ENCODE data around the gene MGLL.

The MGLL gene

GRCh38 chr3:127823426-127823857 lies 1.1 kb upstream of the MGLL start:
- peaks cover 11 to 61% (median 53%) of the 10 kb centered on the region in 5 donors for H3K4me1 ChIP-seq (ENCODE audit: control insufficient read depth in 5 of 5, insufficient read depth in 5 of 5, low read length in 5 of 5)
- H3K9me3 ChIP-seq (ENCODE audit: control insufficient read depth in 5 of 5, low read length in 5 of 5), result peaks cover 0 to 5% (median 0%) of the 10 kb centered on the region in 5 donors
- peak overlapping the region in 2 of 5 donors; percentile 8 to 56 for H3K9ac ChIP-seq (ENCODE audit: low read length in 5 of 5)
- peak overlapping the region; percentile 61 for H3K27ac ChIP-seq (ENCODE audit: low read depth, low read length)
- peak overlapping the region; percentile 60 to 93 (median 70) for H3K4me3 ChIP-seq (ENCODE audit: low read depth in 1 of 5, low read length in 5 of 5)
- H3K27me3 ChIP-seq (ENCODE audit: control insufficient read depth in 5 of 5, insufficient read depth in 4 of 5, low read length in 5 of 5), result no peaks in the 10 kb centered on the region
- peaks cover 4 to 17% (median 9%) of the 10 kb centered on the region in 5 donors for H3K36me3 ChIP-seq (ENCODE audit: control insufficient read depth in 5 of 5, insufficient read depth in 5 of 5, low read length in 5 of 5)

GRCh38 chr3:127822682-127823425 lies 539 bp upstream of the MGLL start:
- no peaks in the 10 kb centered on the region for H3K27me3 ChIP-seq (ENCODE audit: control insufficient read depth in 5 of 5, insufficient read depth in 4 of 5, low read length in 5 of 5)
- H3K27ac ChIP-seq (ENCODE audit: low read depth, low read length), result peak overlapping the region; percentile 91
- H3K9me3 ChIP-seq (ENCODE audit: control insufficient read depth in 5 of 5, low read length in 5 of 5), result peaks cover 0 to 1% (median 0%) of the 10 kb centered on the region in 5 donors
- peak overlapping the region; percentile 73 to 93 (median 89) for H3K4me3 ChIP-seq (ENCODE audit: low read depth in 1 of 5, low read length in 5 of 5)
- H3K9ac ChIP-seq (ENCODE audit: low read length in 5 of 5), result peak overlapping the region; percentile 72 to 86 (median 81)
- peaks cover 11 to 66% (median 56%) of the 10 kb centered on the region in 5 donors for H3K4me1 ChIP-seq (ENCODE audit: control insufficient read depth in 5 of 5, insufficient read depth in 5 of 5, low read length in 5 of 5)
- peaks cover 5 to 20% (median 9%) of the 10 kb centered on the region in 5 donors for H3K36me3 ChIP-seq (ENCODE audit: control insufficient read depth in 5 of 5, insufficient read depth in 5 of 5, low read length in 5 of 5)

GRCh38 chr3:127821394-127821793 lies 921 bp downstream of the MGLL start:
- Histone ChIP-seq H3K9me3 (ENCODE audit: control insufficient read depth in 5 of 5, low read length in 5 of 5) (no peaks in the 10 kb centered on the region), H3K36me3 (ENCODE audit: control insufficient read depth in 5 of 5, insufficient read depth in 5 of 5, low read length in 5 of 5) (peaks cover 5 to 34% (median 19%) of the 10 kb centered on the region in 5 donors), H3K9ac (ENCODE audit: low read length in 5 of 5) (peak overlapping the region; percentile 64 to 86 (median 81)), H3K27ac (ENCODE audit: low read depth, low read length) (peak overlapping the region; percentile 91), H3K27me3 (ENCODE audit: control insufficient read depth in 5 of 5, insufficient read depth in 4 of 5, low read length in 5 of 5) (no peaks in the 10 kb centered on the region), H3K4me3 (ENCODE audit: low read depth in 1 of 5, low read length in 5 of 5) (peak overlapping the region; percentile 73 to 93 (median 89)), H3K4me1 (ENCODE audit: control insufficient read depth in 5 of 5, insufficient read depth in 5 of 5, low read length in 5 of 5) (peaks cover 21 to 78% (median 66%) of the 10 kb centered on the region in 5 donors)

- H3K4me1 ChIP-seq (ENCODE audit: control insufficient read depth in 5 of 5, insufficient read depth in 5 of 5, low read length in 5 of 5), result peaks cover 21 to 81% (median 71%) of the 10 kb centered on the region in 5 donors
- no peaks in the 10 kb centered on the region for H3K9me3 ChIP-seq (ENCODE audit: control insufficient read depth in 5 of 5, low read length in 5 of 5)
- no peaks in the 10 kb centered on the region for H3K27me3 ChIP-seq (ENCODE audit: control insufficient read depth in 5 of 5, insufficient read depth in 4 of 5, low read length in 5 of 5)
- H3K4me3 ChIP-seq (ENCODE audit: low read depth in 1 of 5, low read length in 5 of 5), result peak overlapping the region; percentile 73 to 93 (median 89)
- peak overlapping the region; percentile 91 for H3K27ac ChIP-seq (ENCODE audit: low read depth, low read length)
- peak overlapping the region; percentile 42 to 86 (median 64) for H3K9ac ChIP-seq (ENCODE audit: low read length in 5 of 5)
- peaks cover 5 to 40% (median 23%) of the 10 kb centered on the region in 5 donors for H3K36me3 ChIP-seq (ENCODE audit: control insufficient read depth in 5 of 5, insufficient read depth in 5 of 5, low read length in 5 of 5)
Observed at GRCh38 chr3:127820826-127821313, 1.4 kb downstream of the MGLL start.

GRCh38 chr3:127820221-127820825 lies 2.0 kb downstream of the MGLL start:
- peak overlapping the region; percentile 73 to 93 (median 89) for H3K4me3 ChIP-seq (ENCODE audit: low read depth in 1 of 5, low read length in 5 of 5)

GRCh38 chr3:127819656-127820055 lies 2.7 kb downstream of the MGLL start:
- Histone ChIP-seq H3K4me1 (ENCODE audit: control insufficient read depth in 5 of 5, insufficient read depth in 5 of 5, low read length in 5 of 5) (peaks cover 26 to 91% (median 79%) of the 10 kb centered on the region in 5 donors), H3K27me3 (ENCODE audit: control insufficient read depth in 5 of 5, insufficient read depth in 4 of 5, low read length in 5 of 5) (no peaks in the 10 kb centered on the region), H3K9me3 (ENCODE audit: control insufficient read depth in 5 of 5, low read length in 5 of 5) (no peaks in the 10 kb centered on the region), H3K27ac (ENCODE audit: low read depth, low read length) (peak overlapping the region; percentile 91), H3K4me3 (ENCODE audit: low read depth in 1 of 5, low read length in 5 of 5) (peak overlapping the region; percentile 73 to 93 (median 89)), H3K9ac (ENCODE audit: low read length in 5 of 5) (peak overlapping the region in 3 of 5 donors; percentile 53 to 86 (median 54)), H3K36me3 (ENCODE audit: control insufficient read depth in 5 of 5, insufficient read depth in 5 of 5, low read length in 5 of 5) (peaks cover 8 to 52% (median 33%) of the 10 kb centered on the region in 5 donors)

More at GRCh38 chr3:127820221-127820825, 2.0 kb downstream of the MGLL start:
- H3K9ac ChIP-seq (ENCODE audit: low read length in 5 of 5), result peak overlapping the region; percentile 42 to 86 (median 64)
- peaks cover 23 to 85% (median 74%) of the 10 kb centered on the region in 5 donors for H3K4me1 ChIP-seq (ENCODE audit: control insufficient read depth in 5 of 5, insufficient read depth in 5 of 5, low read length in 5 of 5)
- peaks cover 5 to 45% (median 28%) of the 10 kb centered on the region in 5 donors for H3K36me3 ChIP-seq (ENCODE audit: control insufficient read depth in 5 of 5, insufficient read depth in 5 of 5, low read length in 5 of 5)
- H3K27me3 ChIP-seq (ENCODE audit: control insufficient read depth in 5 of 5, insufficient read depth in 4 of 5, low read length in 5 of 5), result no peaks in the 10 kb centered on the region
- H3K9me3 ChIP-seq (ENCODE audit: control insufficient read depth in 5 of 5, low read length in 5 of 5), result no peaks in the 10 kb centered on the region
- peak overlapping the region; percentile 91 for H3K27ac ChIP-seq (ENCODE audit: low read depth, low read length)

GRCh38 chr3:127819086-127819485 lies 3.2 kb downstream of the MGLL start:
- peak overlapping the region; percentile 91 for H3K27ac ChIP-seq (ENCODE audit: low read depth, low read length)
- peak overlapping the region in 4 of 5 donors; percentile 73 to 93 (median 88) for H3K4me3 ChIP-seq (ENCODE audit: low read depth in 1 of 5, low read length in 5 of 5)
- peak overlapping the region in 3 of 5 donors; percentile 26 to 86 (median 63) for H3K9ac ChIP-seq (ENCODE audit: low read length in 5 of 5)
- H3K4me1 ChIP-seq (ENCODE audit: control insufficient read depth in 5 of 5, insufficient read depth in 5 of 5, low read length in 5 of 5), result peaks cover 30 to 97% (median 85%) of the 10 kb centered on the region in 5 donors
- no peaks in the 10 kb centered on the region for H3K27me3 ChIP-seq (ENCODE audit: control insufficient read depth in 5 of 5, insufficient read depth in 4 of 5, low read length in 5 of 5)
- H3K9me3 ChIP-seq (ENCODE audit: control insufficient read depth in 5 of 5, low read length in 5 of 5), result no peaks in the 10 kb centered on the region
- peaks cover 8 to 56% (median 34%) of the 10 kb centered on the region in 5 donors for H3K36me3 ChIP-seq (ENCODE audit: control insufficient read depth in 5 of 5, insufficient read depth in 5 of 5, low read length in 5 of 5)

- H3K4me3 ChIP-seq (ENCODE audit: low read depth in 1 of 5, low read length in 5 of 5), result peak overlapping the region in 4 of 5 donors; percentile 5 to 39 (median 14)
- peak overlapping the region in 4 of 5 donors; percentile 11 to 68 (median 16) for H3K9ac ChIP-seq (ENCODE audit: low read length in 5 of 5)
- H3K4me1 ChIP-seq (ENCODE audit: control insufficient read depth in 5 of 5, insufficient read depth in 5 of 5, low read length in 5 of 5), result peaks cover 31 to 97% (median 92%) of the 10 kb centered on the region in 5 donors
Observed at GRCh38 chr3:127817406-127817841, 4.9 kb downstream of the MGLL start.

GRCh38 chr3:127816783-127817405 lies 5.4 kb downstream of the MGLL start:
- Histone ChIP-seq H3K27ac (ENCODE audit: low read depth, low read length) (peak overlapping the region; percentile 91), H3K36me3 (ENCODE audit: control insufficient read depth in 5 of 5, insufficient read depth in 5 of 5, low read length in 5 of 5) (peaks cover 11 to 78% (median 55%) of the 10 kb centered on the region in 5 donors), H3K27me3 (ENCODE audit: control insufficient read depth in 5 of 5, insufficient read depth in 4 of 5, low read length in 5 of 5) (no peaks in the 10 kb centered on the region), H3K9ac (ENCODE audit: low read length in 5 of 5) (peak overlapping the region in 4 of 5 donors; percentile 11 to 68 (median 18)), H3K9me3 (ENCODE audit: control insufficient read depth in 5 of 5, low read length in 5 of 5) (peaks cover 0 to 1% (median 0%) of the 10 kb centered on the region in 5 donors), H3K4me3 (ENCODE audit: low read depth in 1 of 5, low read length in 5 of 5) (peak overlapping the region in 4 of 5 donors; percentile 5 to 39 (median 14)), H3K4me1 (ENCODE audit: control insufficient read depth in 5 of 5, insufficient read depth in 5 of 5, low read length in 5 of 5) (peaks cover 31 to 92% (median 88%) of the 10 kb centered on the region in 5 donors)

More at GRCh38 chr3:127817406-127817841, 4.9 kb downstream of the MGLL start:
- Histone ChIP-seq H3K36me3 (ENCODE audit: control insufficient read depth in 5 of 5, insufficient read depth in 5 of 5, low read length in 5 of 5) (peaks cover 8 to 73% (median 50%) of the 10 kb centered on the region in 5 donors), H3K27ac (ENCODE audit: low read depth, low read length) (peak overlapping the region; percentile 91), H3K9me3 (ENCODE audit: control insufficient read depth in 5 of 5, low read length in 5 of 5) (no peaks in the 10 kb centered on the region), H3K27me3 (ENCODE audit: control insufficient read depth in 5 of 5, insufficient read depth in 4 of 5, low read length in 5 of 5) (no peaks in the 10 kb centered on the region)

Data from subcutaneous abdominal adipose tissue (tissue), 5 donors.